K562 (cell line): ENCODE results near the gene AQR. TPM values are rescaled to one million over a fixed set of nuclear protein-coding genes. Genes with fewer than 3 reads are reported as not detected.

Experiments
- FUS ChIP-seq: fragments of 200-400 bp; formaldehyde crosslinking; optimal IDR thresholded peaks from 2 replicates; pipeline ENCODE3; 2017; ENCODE audit warnings: low read depth, low read length
- HMG20B ChIP-seq: fragments of 250-450 bp; sonication (Bioruptor Pico); IDR thresholded peaks from 2 replicates; pipeline ENCODE4 v1.5.0; 2021; ENCODE audit warnings: mild to moderate bottlenecking
- ILK ChIP-seq: fragments of 450-650 bp; IDR thresholded peaks from 2 replicates; pipeline ENCODE4 v1.6.1; 2016; ENCODE audit warnings: missing genetic modification characterization, low read depth, mild to moderate bottlenecking, missing compliant biosample characterization, moderate library complexity, borderline replicate concordance
- KLF1 ChIP-seq: fragments of 450-650 bp; IDR thresholded peaks from 2 replicates; pipeline ENCODE4 v1.6.1; 2016; ENCODE audit warnings: missing genetic modification characterization, missing compliant biosample characterization
- ZBTB40 ChIP-seq, 2 experiments: fragments of 450-650 bp in 1 of 2; sonication (generic) in 1 of 2; formaldehyde crosslinking in 1 of 2; IDR thresholded peaks; 2 replicates each; pipeline versions ENCODE4 v1.7.1 to v1.9.0; 2016 to 2022; ENCODE audit warnings: inconsistent platforms in 1 of 2, mild to moderate bottlenecking in 1 of 2, missing genetic modification reagents in 1 of 2
- ZNF24 ChIP-seq: fragments of 450-650 bp; IDR thresholded peaks from 2 replicates; pipeline ENCODE4 v1.6.1; 2016
- ZNF583 ChIP-seq: fragments of 250-450 bp; sonication (Bioruptor Pico); IDR thresholded peaks from 2 replicates; pipeline ENCODE4 v1.4.0; 2020
- ZNF592 ChIP-seq: fragments of 450-650 bp; IDR thresholded peaks from 2 replicates; pipeline ENCODE4 v1.6.1; 2017; ENCODE audit warnings: antibody characterized with exemption, mild to moderate bottlenecking
- ZNF740 ChIP-seq, 3 experiments: fragments of 200-800 bp in 1 of 3; sonication (Bioruptor generic) in 1 of 3; sonication (generic) in 1 of 3; formaldehyde crosslinking in 1 of 3; IDR thresholded peaks; 2 replicates each; pipeline versions ENCODE4 v1.6.1 to v1.8.0; 2016 to 2022; ENCODE audit warnings: mild to moderate bottlenecking in 2 of 3, missing compliant biosample characterization in 2 of 3, missing genetic modification characterization in 2 of 3, missing genetic modification reagents in 1 of 3
- polyA plus RNA-seq, 8 experiments: library from polyadenylated mRNA; depleted of rRNA in 4 of 8; stranded (reverse) in 5 of 8; unstranded in 3 of 8; fragments of >200 nt; fragmentation: Nextera tagmentation in 2 of 8; fragmentation: Illumina TruSeq in 1 of 8; extraction: Ambion mirVana in 2 of 8; extraction: Trizol in 1 of 8; gene quantifications; 2 replicates each; pipeline versions ENCODE4 v1.2.1 to v1.2.3, GENCODE V29; 2011 to 2014; ENCODE audit warnings: inconsistent platforms in 1 of 8, missing spikeins in 1 of 8
- total RNA-seq, 7 experiments: library from RNA; depleted of rRNA in 6 of 7; stranded (reverse); fragments of >200 nt in 6 of 7; fragmentation: Illumina TruSeq in 2 of 7; extraction: Trizol in 2 of 7; gene quantifications; 2 replicates each; pipeline versions ENCODE4 v1.2.1 to v1.2.3, GENCODE V29; 2011 to 2021; ENCODE audit warnings: low replicate concordance in 1 of 7

The AQR gene
- total and polyA plus RNA-seq, 9 of the 15 experiments (the other 6 are each of a cell fraction or from before 2014, with no cell fraction given) = 22.0 to 62.9 (median 39.3) TPM

GRCh38 chr15:34851751-34852150 is 117.8 kb downstream of the AQR start (continued):
- no peak for TF ChIP-seq ZBTB40 (IDR thresholded peaks at IDR 0.05)
- no peak for TF ChIP-seq ZBTB40 (CRISPR knock-in tag; IDR thresholded peaks at IDR 0.05)
- no peak for TF ChIP-seq ZNF592
- no peak for TF ChIP-seq HMG20B
- TF ChIP-seq ILK = no peak
- TF ChIP-seq ZNF24 = no peak
- TF ChIP-seq FUS = no peak
- no peak for TF ChIP-seq ZNF583 (CRISPR knock-in tag)
- no peak for TF ChIP-seq KLF1 (tag)
- TF ChIP-seq ZNF740 (CRISPR knock-in tag; IDR thresholded peaks at IDR 0.05) = no peak
- no peak for TF ChIP-seq ZNF740 (tag; IDR thresholded peaks at IDR 0.05)
